ENCODE measurements around the gene MAP1LC3A.
"Not testable (repeated sequence)": the region's sequence is repeated elsewhere in the genome, so short reads cannot be mapped to it uniquely, and the experiment has no call there.

The MAP1LC3A gene

GRCh38 chr20:34558320-34559218 is at the start of gene MAP1LC3A:
MAP1LC3A (plus strand) TSS chr20:34558718; CDS start chr20:34558869, 151 bp downstream.
- DNase-seq, result peak; percentile 94

GRCh38 chr20:34510575-34510974 is 47.9 kb upstream of the MAP1LC3A start:
- DNase-seq, result no peak

GRCh38 chr20:34511891-34512265 is 46.6 kb upstream of the MAP1LC3A start:
- DNase-seq, result no peak

DNA sequence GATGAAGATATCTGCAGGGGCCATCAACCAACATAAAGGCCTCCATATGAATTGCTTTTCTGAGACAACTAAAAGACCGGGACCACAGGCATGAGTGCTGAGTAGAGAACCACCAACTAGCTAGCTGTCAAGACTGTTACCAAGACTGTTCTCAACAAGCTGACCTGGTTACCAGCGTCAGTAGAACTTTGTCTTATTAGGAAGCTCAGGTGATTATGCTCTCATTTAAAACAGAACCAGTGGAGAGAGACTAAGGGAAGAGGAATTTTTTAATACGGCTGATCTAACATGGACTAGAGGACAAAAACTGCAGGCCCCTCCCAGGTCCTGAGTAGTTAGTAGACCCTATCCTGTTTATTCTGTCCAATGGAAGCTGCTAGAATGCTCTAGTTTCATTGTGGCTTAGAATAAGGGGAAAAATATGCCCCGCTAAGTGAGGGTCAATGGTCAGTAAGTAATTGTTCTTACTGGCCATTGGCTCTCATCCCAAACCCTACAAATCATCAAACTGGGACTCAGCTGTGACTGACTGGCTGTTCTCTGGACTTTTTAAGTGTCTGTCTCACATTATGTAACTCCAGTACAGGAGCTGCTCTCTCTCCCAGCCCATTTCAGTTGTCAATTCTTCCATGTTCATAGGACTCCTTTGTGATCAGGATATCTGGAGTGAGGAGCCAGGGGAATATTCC is 46.1 kb upstream of the MAP1LC3A start:
- no peak for DNase-seq

DNA sequence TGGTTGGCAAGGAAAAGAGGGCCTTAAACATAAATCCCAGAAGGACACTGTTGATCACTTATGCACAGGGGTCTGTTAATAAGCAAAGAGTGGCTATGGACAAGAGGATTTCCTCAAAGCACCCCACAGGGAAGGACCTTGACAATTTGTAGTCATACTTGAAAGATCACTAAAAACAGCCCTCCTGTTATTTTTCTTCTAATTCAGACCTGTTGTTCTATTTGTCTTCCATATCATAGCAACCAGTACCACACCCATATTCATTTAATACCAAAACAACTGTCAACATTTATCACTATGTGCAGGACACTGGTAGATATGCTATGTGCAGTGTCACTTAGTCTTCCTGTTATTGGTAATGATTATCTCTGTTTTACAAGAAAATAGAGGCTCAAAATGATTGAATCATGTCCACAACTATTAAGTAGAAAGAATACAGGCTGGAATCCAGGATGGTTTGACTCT is 45.5 kb upstream of the MAP1LC3A start:
- DNase-seq, result no peak

GRCh38 chr20:34514034-34514433 is 44.5 kb upstream of the MAP1LC3A start:
- DNase-seq, result not testable (repeated sequence)

DNA sequence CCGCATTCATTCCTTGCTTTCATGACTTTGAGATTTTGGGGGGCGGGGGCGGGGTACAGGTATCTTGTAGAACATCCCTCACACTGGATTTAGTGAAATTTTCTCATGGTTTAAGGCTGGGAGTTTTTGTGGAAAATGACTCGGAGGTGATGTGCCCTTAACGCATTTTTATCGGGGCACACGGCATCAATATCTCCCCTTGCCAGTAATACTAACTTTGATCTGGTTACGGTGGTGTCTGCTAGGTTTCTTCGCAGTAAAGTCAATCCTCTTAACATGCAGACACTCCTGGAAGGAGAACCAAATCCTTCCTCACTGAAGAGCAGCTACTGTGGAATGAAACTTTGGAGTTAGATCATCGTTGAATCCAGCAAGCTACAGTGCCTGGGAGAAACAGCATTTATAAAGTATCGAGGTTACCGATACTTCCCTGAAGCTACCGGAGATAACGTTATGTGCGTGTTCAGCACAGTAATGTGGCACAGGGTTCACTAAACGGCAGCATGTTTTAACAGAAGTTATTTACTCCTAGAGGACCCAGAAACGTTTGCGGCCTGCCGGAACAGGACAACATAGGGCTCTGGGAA is 43.5 kb upstream of the MAP1LC3A start:
- DNase-seq, result no peak

- no peak for DNase-seq
Measured at GRCh38 chr20:34515484-34516246, 42.9 kb upstream of the MAP1LC3A start.

GRCh38 chr20:34516247-34517113 is 42.0 kb upstream of the MAP1LC3A start, which contains the start of gene DYNLRB1:
DYNLRB1 (plus strand) TSS chr20:34516422; CDS start chr20:34516459, 37 bp downstream.
- DNase-seq, result peak; percentile 97

- no peak for DNase-seq
Measured at GRCh38 chr20:34517114-34517505, 41.4 kb upstream of the MAP1LC3A start.

DNA sequence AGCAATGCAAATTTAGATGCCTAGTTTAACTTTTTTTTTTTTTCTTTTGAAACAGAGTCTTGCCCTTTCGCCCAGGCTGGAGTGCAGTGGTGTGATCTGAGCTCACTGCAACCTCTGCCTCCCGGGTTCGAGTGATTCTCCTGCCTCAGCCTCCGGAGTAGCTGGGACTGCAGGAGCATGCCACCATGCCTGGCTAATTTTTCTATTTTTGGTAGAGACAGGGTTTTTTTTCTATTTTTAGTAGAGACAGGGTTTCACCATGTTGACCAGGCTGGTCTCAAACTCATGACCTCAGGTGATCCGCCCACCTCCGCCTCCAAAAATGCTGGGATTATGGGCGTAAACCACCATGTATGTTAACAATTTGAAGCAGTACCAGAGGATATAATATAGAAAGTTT is 39.7 kb upstream of the MAP1LC3A start:
- DNase-seq, result not testable (repeated sequence)

- not testable (repeated sequence) for DNase-seq
Measured at GRCh38 chr20:34519841-34520240, 38.7 kb upstream of the MAP1LC3A start.

- DNase-seq, result no peak
Measured at GRCh38 chr20:34522969-34523871, 35.3 kb upstream of the MAP1LC3A start.

DNA sequence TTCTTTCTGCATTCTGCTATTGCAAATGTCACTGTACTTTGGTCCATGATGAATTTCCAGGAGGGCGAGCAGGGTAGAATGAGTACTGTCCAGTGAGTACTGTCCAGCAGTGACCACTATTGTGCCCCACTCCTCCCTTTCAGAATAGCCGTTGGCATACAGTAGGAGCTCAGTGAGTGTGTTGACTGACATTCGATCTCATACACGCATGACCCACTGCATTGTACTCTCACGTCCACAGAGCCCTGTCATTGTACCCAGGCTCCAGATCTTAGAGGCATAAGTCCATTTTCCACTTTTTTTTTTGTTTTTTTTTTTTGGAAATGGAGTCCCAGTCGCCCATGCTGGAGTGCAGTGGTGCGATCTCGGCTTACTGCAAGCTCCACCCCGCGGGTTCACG is 34.1 kb upstream of the MAP1LC3A start:
- DNase-seq, result no peak

DNA sequence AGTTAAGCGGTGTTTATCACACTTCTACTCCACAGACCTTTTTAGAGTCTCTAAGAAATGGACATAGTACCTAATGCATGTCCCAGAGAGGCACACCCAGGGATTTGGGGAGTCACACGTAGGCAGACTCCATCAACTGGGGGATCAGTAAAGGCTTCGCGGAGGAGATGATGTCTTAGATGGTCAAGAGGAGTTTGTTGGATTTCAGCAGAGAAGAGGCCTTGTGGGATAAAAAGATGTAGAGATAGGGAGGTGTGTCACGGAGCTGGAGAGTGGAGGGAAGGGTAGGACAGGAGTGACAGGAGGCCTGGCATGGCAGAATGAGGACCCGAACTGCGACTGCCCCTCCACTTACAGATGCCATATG is 33.2 kb upstream of the MAP1LC3A start:
- no peak for DNase-seq

DNA sequence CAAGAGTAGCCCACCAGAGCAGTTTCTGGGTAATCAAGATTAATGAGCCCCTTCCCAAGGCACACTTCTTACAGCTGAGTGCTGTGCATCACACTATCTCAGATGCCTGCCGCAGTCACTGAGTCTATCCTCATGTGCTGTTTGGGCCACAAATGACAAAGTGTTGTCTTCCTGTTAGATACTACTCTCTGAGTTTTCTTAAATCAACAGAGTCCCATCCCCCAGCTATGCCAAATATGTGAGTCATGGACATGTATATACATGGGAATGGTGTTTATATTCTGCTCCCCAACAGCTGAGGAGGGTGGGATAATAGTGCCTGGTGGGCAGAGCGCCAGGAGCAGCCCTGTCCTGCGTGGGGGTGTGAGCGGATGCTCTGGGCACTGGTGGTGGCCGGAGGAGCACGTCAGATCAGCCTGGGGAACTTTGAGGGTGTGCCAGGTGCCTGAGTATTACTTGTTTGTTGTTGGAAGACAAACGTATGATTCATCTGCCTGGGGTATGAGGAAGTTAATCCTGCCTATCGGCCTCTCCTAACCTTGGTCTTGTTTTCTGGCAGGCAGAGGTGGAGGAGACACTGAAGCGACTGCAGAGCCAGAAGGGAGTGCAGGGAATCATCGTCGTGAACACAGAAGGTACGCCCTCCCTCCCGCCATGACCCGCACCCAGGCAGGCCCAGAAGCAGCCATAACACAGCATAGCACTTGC is 32.7 kb upstream of the MAP1LC3A start:
- peak; percentile 95 for DNase-seq

- no peak for DNase-seq
Measured at GRCh38 chr20:34526466-34526865, 32.1 kb upstream of the MAP1LC3A start.

DNA sequence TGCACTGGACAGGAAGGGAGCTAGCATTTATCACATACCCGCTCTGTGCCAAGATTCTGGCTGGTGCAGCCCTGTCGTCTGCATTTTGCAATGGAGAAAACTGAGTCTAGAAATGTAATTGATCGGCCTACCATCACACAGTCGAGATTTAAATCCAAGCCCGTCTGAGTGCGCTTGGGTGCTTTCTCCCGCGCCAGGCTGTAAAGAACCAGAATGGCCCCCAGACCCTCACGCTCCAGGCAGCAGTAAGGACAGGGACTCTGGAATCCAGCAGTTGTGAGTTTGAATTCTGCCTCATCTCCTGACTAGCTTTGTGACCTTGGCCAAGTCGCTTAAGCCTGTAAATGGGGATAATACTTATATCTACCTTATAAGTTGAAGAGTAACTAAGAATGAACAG is 31.5 kb upstream of the MAP1LC3A start:
- DNase-seq, result no peak

GRCh38 chr20:34528921-34529297 is 29.6 kb upstream of the MAP1LC3A start:
- DNase-seq, result no peak

DNA sequence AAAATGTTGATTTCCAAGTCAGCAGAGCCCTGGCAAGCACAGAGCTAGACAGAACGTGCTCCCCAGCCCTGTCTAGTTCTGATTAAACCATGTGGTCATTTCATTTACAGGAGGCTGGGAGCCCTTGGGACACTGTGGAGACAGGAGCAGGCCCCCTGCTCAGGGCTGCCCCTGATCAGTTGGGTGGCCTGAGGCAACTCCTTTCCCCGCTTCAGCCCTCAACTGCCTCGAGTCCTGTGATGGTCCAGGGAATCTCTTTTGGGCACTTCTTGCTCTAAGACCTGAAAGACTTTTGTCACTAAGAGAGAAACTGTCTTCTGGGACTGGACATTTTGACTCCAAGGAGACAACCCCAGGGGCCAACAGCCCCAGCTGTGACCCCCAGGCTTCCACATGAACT is 28.8 kb upstream of the MAP1LC3A start:
- no peak for DNase-seq
